WERI-Rb-1 (cell line): ENCODE data around the gene TSPAN14.

ENCODE experiments used
- DNase-seq: peaks from one replicate; pipeline ENCODE4 v3.0.0-alpha.2; 2020
- H3K27ac ChIP-seq: fragments of 250-450 bp; sonication (Bioruptor Pico); 2 replicates; pipeline ENCODE4 v1.5.1; 2020; ENCODE audit warnings: mild to moderate bottlenecking, moderate library complexity
- H3K27me3 ChIP-seq: fragments of 250-450 bp; sonication (Bioruptor Pico); 2 replicates; pipeline ENCODE4 v1.5.1; 2021; ENCODE audit warnings: mild to moderate bottlenecking, low read depth, moderate library complexity; ENCODE audit not compliant: insufficient read depth, severe bottlenecking
- H3K36me3 ChIP-seq: fragments of 250-450 bp; sonication (Bioruptor Pico); 2 replicates; pipeline ENCODE4 v1.5.1; 2020; ENCODE audit warnings: mild to moderate bottlenecking, moderate library complexity
- H3K4me3 ChIP-seq: 2 replicates; pipeline ENCODE4 v1.5.1; 2011; ENCODE audit warnings: low read depth, mild to moderate bottlenecking, control low read depth, low read length
- H3K9me3 ChIP-seq: fragments of 250-450 bp; sonication (Bioruptor Pico); 2 replicates; pipeline ENCODE4 v1.5.1; 2021; ENCODE audit warnings: mild to moderate bottlenecking, moderate library complexity; ENCODE audit not compliant: severe bottlenecking
- TF ChIP-seq, protein P1 (sequence below): IDR thresholded peaks from 2 replicates; pipeline ENCODE4 v1.5.1; 2011; ENCODE audit warnings: low read depth, mild to moderate bottlenecking, control low read depth, inconsistent platforms, low read length

The TSPAN14 gene

DNA sequence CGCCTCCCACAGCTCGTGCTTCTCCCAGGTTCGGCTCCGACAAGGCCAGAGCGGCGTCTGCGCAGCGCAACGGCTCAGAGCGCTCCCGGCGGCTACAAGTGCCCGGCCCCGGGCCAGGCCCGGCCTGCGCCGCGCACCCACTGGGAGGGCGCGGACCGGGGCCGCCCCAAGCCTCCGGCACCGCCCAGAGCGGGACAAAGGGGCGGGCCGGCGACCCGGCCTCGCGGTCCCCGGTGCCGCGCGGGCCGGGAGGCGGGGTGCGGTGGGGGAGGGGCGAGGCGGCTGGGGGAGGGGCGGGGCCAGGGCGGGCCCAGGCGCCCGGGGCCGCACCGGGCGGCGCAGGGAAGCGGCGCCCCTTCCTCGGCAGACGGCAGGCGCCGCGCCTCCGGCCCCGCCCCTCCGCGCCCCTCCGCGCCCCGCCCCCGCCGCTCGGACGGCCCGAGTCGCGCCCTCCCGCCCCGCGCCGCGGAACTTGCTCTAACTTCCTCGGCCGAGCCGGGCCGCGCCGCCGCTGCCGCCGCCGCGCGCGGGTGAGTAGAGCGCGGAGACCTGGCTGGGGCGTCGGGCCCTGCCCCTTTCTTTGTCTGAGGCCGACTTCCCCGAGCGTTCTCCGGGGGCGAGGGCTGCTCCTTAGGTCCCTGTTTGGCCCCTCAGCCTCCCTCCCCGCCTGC is at the start of gene TSPAN14:
TSS of gene TSPAN14 (plus strand) at position 469 of the 671 bp plus-strand sequence. CDS start 34,924 bp downstream, outside the sequence.
- peak; percentile 90 for DNase-seq
- peak within 1 kb of the TSS; percentile 97 for H3K27ac ChIP-seq

GRCh38 chr10:80405035-80405434 is 49.1 kb upstream of the TSPAN14 start:
- no peaks in the 10 kb centered on the region for H3K27me3 ChIP-seq
- DNase-seq, result no peak
- peak overlapping the region; percentile 8; the same call in 1 of the 2 replicates for H3K27ac ChIP-seq
- TF ChIP-seq, protein P1, sequence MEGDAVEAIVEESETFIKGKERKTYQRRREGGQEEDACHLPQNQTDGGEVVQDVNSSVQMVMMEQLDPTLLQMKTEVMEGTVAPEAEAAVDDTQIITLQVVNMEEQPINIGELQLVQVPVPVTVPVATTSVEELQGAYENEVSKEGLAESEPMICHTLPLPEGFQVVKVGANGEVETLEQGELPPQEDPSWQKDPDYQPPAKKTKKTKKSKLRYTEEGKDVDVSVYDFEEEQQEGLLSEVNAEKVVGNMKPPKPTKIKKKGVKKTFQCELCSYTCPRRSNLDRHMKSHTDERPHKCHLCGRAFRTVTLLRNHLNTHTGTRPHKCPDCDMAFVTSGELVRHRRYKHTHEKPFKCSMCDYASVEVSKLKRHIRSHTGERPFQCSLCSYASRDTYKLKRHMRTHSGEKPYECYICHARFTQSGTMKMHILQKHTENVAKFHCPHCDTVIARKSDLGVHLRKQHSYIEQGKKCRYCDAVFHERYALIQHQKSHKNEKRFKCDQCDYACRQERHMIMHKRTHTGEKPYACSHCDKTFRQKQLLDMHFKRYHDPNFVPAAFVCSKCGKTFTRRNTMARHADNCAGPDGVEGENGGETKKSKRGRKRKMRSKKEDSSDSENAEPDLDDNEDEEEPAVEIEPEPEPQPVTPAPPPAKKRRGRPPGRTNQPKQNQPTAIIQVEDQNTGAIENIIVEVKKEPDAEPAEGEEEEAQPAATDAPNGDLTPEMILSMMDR, result no peak
- H3K9me3 ChIP-seq, result no peaks in the 10 kb centered on the region
- no peak overlapping the region for H3K4me3 ChIP-seq
- H3K36me3 ChIP-seq, result peaks cover 14% of the 10 kb centered on the region

More for the DNA sequence above, at the start of gene TSPAN14:
- TF ChIP-seq, protein P1, result no peak
- H3K4me3 ChIP-seq, result peak within 1 kb of the TSS; percentile 71
- peaks cover 5% of the 10 kb centered on the region for H3K9me3 ChIP-seq
- H3K27me3 ChIP-seq, result no peaks in the 10 kb centered on the region
- H3K36me3 ChIP-seq, result peaks cover 13% of the 10 kb centered on the region

DNA sequence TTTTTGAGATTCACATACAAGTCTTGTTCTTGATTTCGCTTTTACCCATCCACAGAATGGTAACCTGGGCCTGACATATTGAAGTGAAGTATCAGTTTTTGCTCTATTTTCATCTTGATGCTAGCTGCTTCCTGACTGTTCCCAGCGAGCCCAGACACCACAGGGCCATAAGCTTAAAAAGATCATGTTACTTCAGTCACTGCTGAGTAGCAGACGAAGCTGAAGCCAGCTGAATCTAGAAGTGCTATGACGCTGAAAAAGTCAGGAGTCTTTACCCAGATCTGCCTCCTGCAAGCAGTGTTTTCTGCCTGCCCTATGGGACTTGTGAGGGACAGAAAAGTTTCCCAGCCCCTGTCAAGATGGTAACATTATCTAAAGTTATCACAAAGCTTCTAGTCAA is 48.5 kb upstream of the TSPAN14 start:
- H3K27me3 ChIP-seq, result no peaks in the 10 kb centered on the region
- H3K27ac ChIP-seq, result peak overlapping the region; percentile 38
- no peak overlapping the region for H3K4me3 ChIP-seq
- peaks cover 17% of the 10 kb centered on the region for H3K36me3 ChIP-seq
- peak; percentile 71 for DNase-seq
- TF ChIP-seq, protein P1, result no peak
- no peaks in the 10 kb centered on the region for H3K9me3 ChIP-seq

- H3K4me3 ChIP-seq, result no peak overlapping the region
- H3K27me3 ChIP-seq, result no peaks in the 10 kb centered on the region
- H3K36me3 ChIP-seq, result peaks cover 17% of the 10 kb centered on the region
- no peaks in the 10 kb centered on the region for H3K9me3 ChIP-seq
- peak overlapping the region; percentile 38 for H3K27ac ChIP-seq
- DNase-seq, result no peak
- TF ChIP-seq, protein P1, result no peak
These were observed 47.9 kb upstream of the TSPAN14 start for GRCh38 chr10:80406204-80406603.

GRCh38 chr10:80407812-80408241 is 46.3 kb upstream of the TSPAN14 start:
- peak; percentile 65 for DNase-seq
- no peaks in the 10 kb centered on the region for H3K27me3 ChIP-seq
- peaks cover 28% of the 10 kb centered on the region for H3K36me3 ChIP-seq
- no peaks in the 10 kb centered on the region for H3K9me3 ChIP-seq
- H3K27ac ChIP-seq, result peak overlapping the region; percentile 92
- H3K4me3 ChIP-seq, result peak overlapping the region; percentile 70
- TF ChIP-seq, protein P1, result no peak
